ENCODE measurements around the gene TREH.

GRCh38 chr11:118640332-118641154 lies 38.9 kb downstream of the TREH start:
- no peak for TF ChIP-seq TAF1 (IDR thresholded peaks at IDR 0.05; ENCODE audit: borderline replicate concordance, low read depth, low read length)
- TF ChIP-seq POLR2A (IDR thresholded peaks at IDR 0.05; ENCODE audit: low read depth, low read length): no peak
- TF ChIP-seq POLR2AphosphoS5 (IDR thresholded peaks at IDR 0.05; ENCODE audit: low read depth, low read length): no peak
